ENCODE results near the gene BRF1. TPM values are rescaled to one million over a fixed set of nuclear protein-coding genes. Genes with fewer than 3 reads are reported as not detected.

The BRF1 gene
- total and polyA plus RNA-seq, 2 of the 13 experiments (the other 11 are each of a cell fraction or from before 2014, with no cell fraction given): 5.1 to 11.0 TPM

- Histone ChIP-seq H3K36me3 (replicated peaks in 1 of 2; ENCODE audit: control insufficient read depth in 1 of 2, insufficient read depth in 2 of 2, low read length in 2 of 2) (peaks cover 8 to 24% of the 10 kb centered on the region in 2 experiments), H3K4me1 (ENCODE audit: insufficient read depth, low read length) (no peaks in the 10 kb centered on the region), H3K9ac (ENCODE audit: insufficient read depth, low read depth, low read length) (no peak overlapping the region), H3K79me2 (ENCODE audit: insufficient read depth, low read length) (no peaks in the 10 kb centered on the region), H3K4me3 (replicated peaks in 1 of 3; ENCODE audit: insufficient read depth in 1 of 3, low read depth in 2 of 3, low read length in 3 of 3) (no peak overlapping the region), H4K20me1 (ENCODE audit: insufficient read depth, low read length) (no peaks in the 10 kb centered on the region), H3K27ac (ENCODE audit: extremely low read length, insufficient read depth, low read length) (no peak overlapping the region), H2AFZ (ENCODE audit: low read length) (no peak overlapping the region), H3K27me3 (ENCODE audit: control insufficient read depth in 1 of 2, insufficient read depth in 2 of 2, low read length in 2 of 2) (no peaks in the 10 kb centered on the region), H3K4me2 (ENCODE audit: low read depth, low read length) (no peak overlapping the region), H3K9me3 (ENCODE audit: low read length) (no peaks in the 10 kb centered on the region)
- ChIA-PET CTCF (ENCODE audit: low intra/inter-chr PET ratio, low total read pairs) (no interaction called here), POLR2A (no interaction called here)
- over 99% methylated on average over 34 of the region's 42 CpGs for WGBS (ENCODE audit: low lambda C conversion rate)
- TF ChIP-seq ZNF557 (CRISPR knock-in tag; IDR thresholded peaks at IDR 0.05) (no peak), MAFF (IDR thresholded peaks at IDR 0.05; ENCODE audit: low read depth, low read length) (no peak), ZNF572 (CRISPR knock-in tag; IDR thresholded peaks at IDR 0.05) (no peak), DPF2 (CRISPR knock-in tag; IDR thresholded peaks at IDR 0.05; ENCODE audit: borderline replicate concordance, low read depth) (no peak), SMAD1 (CRISPR knock-in tag; IDR thresholded peaks at IDR 0.05; ENCODE audit: borderline replicate concordance, low read depth) (no peak), AGO2 (optimal IDR thresholded peaks at IDR 0.05; ENCODE audit: low read depth, low read length) (peak; percentile 27), ZNF367 (CRISPR knock-in tag; IDR thresholded peaks at IDR 0.05; ENCODE audit: borderline replicate concordance) (no peak), TAF1 (CRISPR knock-in tag; IDR thresholded peaks at IDR 0.05) (no peak), ZNF768 (CRISPR knock-in tag; IDR thresholded peaks at IDR 0.05) (peak; percentile 98), ZNF121 (CRISPR knock-in tag; IDR thresholded peaks at IDR 0.05) (no peak)
- BruUV-seq (replicated peaks): no TSS peak
- intact Hi-C loops (cut with micrococcal nuclease; ENCODE audit: unreplicated experiment) (no loop called here), in situ Hi-C loops (cut with HindIII; ENCODE audit: extremely low pct_ligation_motif_present, low pct_unique_long_range_greater_than_20kb) (no loop called here)
- DNase-seq (ENCODE audit: low spot score) (no peak), FAIRE-seq (no peak), ATAC-seq (no peak)
Observed at GRCh38 chr14:105247715-105248367, 53.0 kb downstream of the BRF1 start.

- Histone ChIP-seq H3K4me1 (ENCODE audit: insufficient read depth, low read length) (no peaks in the 10 kb centered on the region), H3K4me3 (replicated peaks in 1 of 3; ENCODE audit: insufficient read depth in 1 of 3, low read depth in 2 of 3, low read length in 3 of 3) (no peak overlapping the region), H3K36me3 (replicated peaks in 1 of 2; ENCODE audit: control insufficient read depth in 1 of 2, insufficient read depth in 2 of 2, low read length in 2 of 2) (peaks cover 6 to 17% of the 10 kb centered on the region in 2 experiments), H3K27ac (ENCODE audit: extremely low read length, insufficient read depth, low read length) (no peak overlapping the region), H3K27me3 (ENCODE audit: control insufficient read depth in 1 of 2, insufficient read depth in 2 of 2, low read length in 2 of 2) (no peaks in the 10 kb centered on the region), H3K79me2 (ENCODE audit: insufficient read depth, low read length) (no peaks in the 10 kb centered on the region), H3K9ac (ENCODE audit: insufficient read depth, low read depth, low read length) (no peak overlapping the region), H4K20me1 (ENCODE audit: insufficient read depth, low read length) (no peaks in the 10 kb centered on the region), H2AFZ (ENCODE audit: low read length) (no peak overlapping the region), H3K4me2 (ENCODE audit: low read depth, low read length) (no peak overlapping the region), H3K9me3 (ENCODE audit: low read length) (no peaks in the 10 kb centered on the region)
- in situ Hi-C loops (cut with HindIII; ENCODE audit: extremely low pct_ligation_motif_present, low pct_unique_long_range_greater_than_20kb) (no loop called here), intact Hi-C loops (cut with micrococcal nuclease; ENCODE audit: unreplicated experiment) (no loop called here)
- WGBS (ENCODE audit: low lambda C conversion rate): 99% methylated on average over 16 of the region's 16 CpGs
- ChIA-PET POLR2A (no interaction called here), CTCF (ENCODE audit: low intra/inter-chr PET ratio, low total read pairs) (no interaction called here)
- FAIRE-seq (no peak), DNase-seq (ENCODE audit: low spot score) (no peak), ATAC-seq (no peak)
- BruUV-seq (replicated peaks): no TSS peak
- TF ChIP-seq HIVEP1 (CRISPR knock-in tag; IDR thresholded peaks at IDR 0.05) (no peak), PAX8 (CRISPR knock-in tag; IDR thresholded peaks at IDR 0.05; ENCODE audit: borderline replicate concordance) (no peak), KLF15 (CRISPR knock-in tag; IDR thresholded peaks at IDR 0.05; ENCODE audit: borderline replicate concordance) (no peak), FOXC1 (CRISPR knock-in tag; IDR thresholded peaks at IDR 0.05; ENCODE audit: borderline replicate concordance) (no peak), SKIL (CRISPR knock-in tag; IDR thresholded peaks at IDR 0.05; ENCODE audit: borderline replicate concordance) (no peak), ZNF660 (CRISPR knock-in tag; IDR thresholded peaks at IDR 0.05; ENCODE audit: borderline replicate concordance, low read depth) (no peak)
Observed at GRCh38 chr14:105247026-105247425, 53.8 kb downstream of the BRF1 start.

Data from HepG2 (cell line).